HG03095 (cell line): ENCODE results near the gene ACMSD.
"Not testable (repeated sequence)": the region's sequence is repeated elsewhere in the genome, so short reads cannot be mapped to it uniquely, and the experiment has no call there.

ENCODE experiments used
- ATAC-seq: cut with Tn5 transposase; IDR thresholded peaks from one replicate; pipeline ENCODE4 v1.9.1; 2021; ENCODE audit warnings: moderate library complexity; ENCODE audit not compliant: unreplicated experiment

The ACMSD gene

GRCh38 chr2:134847582-134847981 lies 9.2 kb downstream of the ACMSD start:
- ATAC-seq, result not testable (repeated sequence)

GRCh38 chr2:134852518-134852917 lies 14.1 kb downstream of the ACMSD start:
- ATAC-seq, result no peak

DNA sequence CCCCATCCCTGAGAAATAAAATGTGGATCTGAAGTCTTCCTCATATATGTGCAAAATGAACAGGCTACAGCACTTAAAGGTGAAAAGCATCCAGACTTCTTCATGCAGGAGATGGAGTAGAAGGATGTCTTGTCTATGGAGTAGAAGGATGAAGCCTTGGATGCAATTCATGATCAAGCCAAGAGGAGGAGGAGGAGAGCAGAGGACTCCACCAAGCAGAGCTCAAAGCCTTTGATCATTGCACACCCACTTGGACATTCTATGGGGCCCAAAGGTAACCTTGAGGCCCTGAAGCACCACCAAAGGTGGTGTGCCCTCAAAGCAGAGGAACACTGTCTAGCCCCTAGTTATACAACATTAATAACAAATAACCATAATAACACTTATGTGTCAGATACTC lies 17.3 kb downstream of the ACMSD start:
- ATAC-seq, result no peak

DNA sequence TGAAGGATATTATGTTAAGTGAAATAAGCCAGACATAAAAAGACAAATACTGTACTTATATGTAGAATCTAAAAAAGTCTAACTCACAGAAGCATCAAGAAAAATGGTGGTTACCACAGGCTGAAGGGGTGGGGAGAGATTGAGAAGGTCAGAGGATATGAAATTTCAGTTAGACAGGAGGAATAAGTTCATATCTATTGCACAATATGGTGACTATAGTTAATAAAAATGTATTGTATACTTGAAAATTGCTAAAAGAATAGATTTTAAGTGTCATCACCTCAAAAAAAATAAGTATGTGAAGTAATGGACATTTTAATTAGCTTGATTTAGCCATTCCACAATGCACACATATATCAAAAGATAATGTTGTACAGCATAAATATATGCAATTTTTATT lies 19.8 kb downstream of the ACMSD start:
- no peak for ATAC-seq

GRCh38 chr2:134861173-134861572 lies 22.8 kb downstream of the ACMSD start:
- ATAC-seq, result no peak

- ATAC-seq, result no peak
These were observed 23.7 kb downstream of the ACMSD start for GRCh38 chr2:134862069-134862468.

DNA sequence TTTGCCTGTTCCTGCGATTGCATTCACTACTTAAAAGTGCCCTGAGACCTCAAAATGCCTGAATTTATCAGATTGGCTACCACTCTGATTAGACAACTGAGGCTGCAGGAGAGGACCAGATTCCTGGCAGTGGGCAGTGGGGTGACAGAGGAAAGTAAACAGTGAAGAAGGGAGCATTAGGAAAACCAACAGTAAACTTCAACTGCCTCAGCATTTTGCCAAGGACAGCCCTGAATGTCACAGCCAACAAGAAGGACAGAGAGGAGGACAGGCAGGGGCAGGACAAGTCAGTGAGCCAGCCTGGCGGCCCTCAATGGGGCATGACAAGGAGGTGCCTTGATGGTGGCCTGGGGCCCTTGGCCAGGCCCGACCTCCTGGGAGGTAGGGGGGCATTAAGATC lies 24.3 kb downstream of the ACMSD start:
- ATAC-seq, result no peak

- no peak for ATAC-seq
These were observed 25.0 kb downstream of the ACMSD start for GRCh38 chr2:134863446-134863845.

GRCh38 chr2:134865067-134865787 lies 26.8 kb downstream of the ACMSD start:
- ATAC-seq, result no peak

DNA sequence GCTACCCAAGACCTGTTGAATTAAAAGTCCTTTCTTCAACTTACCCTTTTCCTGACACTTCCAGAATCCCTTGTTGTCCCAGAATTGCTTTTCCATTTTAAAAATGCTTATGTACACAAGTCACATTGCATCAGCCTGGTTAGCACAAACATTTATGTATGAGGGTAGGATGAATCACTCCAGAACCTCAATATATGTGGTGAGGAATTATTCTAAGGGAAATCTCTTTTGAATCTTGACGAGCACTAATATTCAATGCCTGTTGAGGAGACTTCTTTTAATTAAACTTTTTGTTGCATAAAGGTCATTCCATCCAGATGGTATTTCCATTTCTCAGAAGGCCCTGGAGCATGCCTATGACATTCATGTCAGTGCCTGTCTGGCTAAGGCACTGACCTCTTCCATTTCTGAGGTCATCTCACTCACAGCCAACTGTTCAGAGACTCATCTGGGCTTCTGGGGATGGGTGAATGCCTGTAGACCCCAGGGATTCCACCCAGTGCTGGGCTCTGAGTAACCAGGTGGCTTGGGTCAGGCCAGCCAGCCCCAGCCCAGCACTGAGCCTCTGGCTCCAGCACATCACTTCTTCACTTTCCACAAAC lies 28.2 kb downstream of the ACMSD start:
- no peak for ATAC-seq

DNA sequence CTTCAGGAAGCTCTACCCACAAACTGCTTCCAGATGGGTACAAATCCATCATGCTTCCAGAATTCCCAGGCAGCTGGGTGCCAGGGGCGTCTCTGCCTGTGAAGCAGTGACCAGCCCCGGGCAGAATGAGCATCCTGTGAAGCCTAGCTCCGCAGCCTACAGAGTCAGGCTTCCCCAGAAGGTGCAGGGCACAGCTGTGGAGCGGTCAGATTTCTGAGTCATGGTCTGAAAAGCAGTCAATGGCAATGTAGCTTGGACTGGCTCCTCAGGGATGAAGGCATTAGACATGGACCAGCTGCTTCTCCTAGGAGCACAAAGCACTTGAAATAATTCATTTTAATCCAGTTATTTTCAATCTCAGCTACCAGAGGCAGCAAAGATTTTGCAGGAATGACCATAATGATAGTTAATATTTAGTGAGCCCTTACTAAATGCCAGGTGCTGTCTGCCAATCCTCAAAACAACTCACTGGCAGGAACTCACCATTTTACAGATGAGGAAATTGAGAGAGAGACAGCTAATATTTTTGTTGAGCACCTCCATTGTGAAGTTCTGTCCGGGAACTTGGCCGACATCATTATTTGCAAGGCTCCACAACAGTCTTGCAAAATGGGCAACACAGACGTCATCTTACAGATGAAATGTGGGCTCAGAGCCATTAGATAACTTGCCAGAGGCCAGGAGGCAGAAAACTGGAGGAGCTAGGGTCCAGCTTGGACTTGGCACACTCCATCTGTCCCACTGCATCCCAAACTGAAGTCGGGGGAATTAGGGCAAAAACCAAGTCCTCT lies 31.7 kb downstream of the ACMSD start:
- ATAC-seq, result no peak

DNA sequence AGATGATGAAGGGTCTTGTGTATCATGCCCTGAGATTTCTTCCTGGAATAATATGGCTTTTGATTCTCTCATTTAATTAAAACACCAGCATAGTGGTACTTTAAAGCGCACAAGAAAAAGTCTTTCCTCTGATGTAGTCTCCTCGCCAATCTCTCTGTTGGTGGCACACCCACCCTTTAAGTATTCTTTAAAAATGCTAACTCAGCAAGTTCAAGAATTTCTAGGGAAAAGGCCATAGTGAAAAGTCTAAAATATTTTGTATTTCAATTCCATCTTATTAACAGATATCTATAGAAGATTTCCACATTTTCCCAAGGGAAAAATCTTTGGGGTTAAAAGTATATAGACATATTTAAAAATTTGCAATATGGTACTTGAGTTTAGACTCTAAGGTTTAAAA lies 34.7 kb downstream of the ACMSD start:
- no peak for ATAC-seq

DNA sequence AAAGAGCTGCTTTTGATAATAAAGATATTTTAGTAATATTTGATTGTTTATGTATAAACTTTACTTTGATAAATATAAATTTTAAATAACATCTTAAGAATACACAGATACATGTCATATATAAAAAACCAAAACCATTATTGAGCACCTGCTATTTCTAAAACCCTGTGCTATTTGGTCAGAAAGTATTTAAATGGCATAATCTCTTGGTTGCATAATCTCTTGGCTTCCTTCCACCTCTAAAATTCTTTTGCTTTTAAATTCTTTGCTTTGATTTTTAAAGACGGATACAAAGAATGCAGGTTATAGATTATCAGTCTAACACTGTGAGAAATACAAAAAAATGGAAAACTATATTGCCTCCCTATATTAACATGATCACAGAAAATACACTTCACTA lies 36.9 kb downstream of the ACMSD start:
- ATAC-seq, result no peak

- no peak for ATAC-seq
These were observed 44.4 kb downstream of the ACMSD start for GRCh38 chr2:134882773-134883172.

DNA sequence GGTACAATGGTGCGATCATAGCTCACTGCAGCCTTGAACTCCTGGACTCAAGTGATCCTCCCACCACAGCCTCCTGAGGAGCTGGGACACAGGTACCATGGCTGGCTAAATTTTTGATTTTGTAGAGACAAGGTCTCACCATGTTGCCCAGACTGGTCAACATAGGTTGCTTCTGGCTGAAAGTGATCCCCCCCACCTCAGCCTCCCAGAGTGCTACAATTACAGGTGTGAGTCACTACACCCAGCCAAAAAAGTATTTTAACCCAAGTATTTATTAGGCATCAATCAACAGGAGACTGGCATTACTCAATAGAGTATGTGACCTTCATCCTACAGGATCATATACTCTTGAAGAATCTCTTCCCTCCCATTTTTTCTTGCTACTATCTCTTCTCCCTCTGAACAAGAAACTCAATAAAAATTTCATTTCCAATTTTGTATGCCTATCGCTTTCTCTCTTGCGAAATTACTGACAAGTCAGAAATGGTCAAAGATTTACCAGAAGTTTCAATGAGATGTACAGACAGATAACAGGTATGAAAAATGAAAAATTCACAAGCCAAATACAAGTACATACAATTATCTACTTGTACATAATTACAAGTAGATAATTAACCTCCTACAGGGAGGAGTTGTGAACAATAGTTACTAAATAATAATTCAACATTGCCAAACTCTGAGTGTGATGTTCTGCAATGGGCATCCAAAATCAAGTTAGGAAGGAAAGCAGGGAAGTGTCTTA lies 45.3 kb downstream of the ACMSD start:
- no peak for ATAC-seq

DNA sequence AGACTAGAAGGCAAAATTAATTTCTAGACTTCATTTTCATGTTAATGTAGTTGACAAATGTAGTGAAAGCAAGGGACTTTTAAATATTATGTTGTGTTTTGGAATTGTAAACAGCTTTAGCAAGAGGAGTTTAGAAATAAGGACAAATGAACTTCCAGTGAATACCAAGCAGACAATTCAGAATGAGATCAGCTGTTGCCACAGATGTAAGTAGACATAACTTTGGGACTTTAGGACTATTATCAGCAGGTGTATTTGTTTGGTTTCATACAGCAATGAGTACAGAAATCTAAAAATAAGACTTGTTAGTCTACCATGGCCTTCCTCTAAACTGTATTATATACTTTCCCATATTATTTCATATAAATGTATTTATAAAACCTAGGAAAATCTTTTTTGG lies 46.0 kb downstream of the ACMSD start:
- ATAC-seq, result no peak

DNA sequence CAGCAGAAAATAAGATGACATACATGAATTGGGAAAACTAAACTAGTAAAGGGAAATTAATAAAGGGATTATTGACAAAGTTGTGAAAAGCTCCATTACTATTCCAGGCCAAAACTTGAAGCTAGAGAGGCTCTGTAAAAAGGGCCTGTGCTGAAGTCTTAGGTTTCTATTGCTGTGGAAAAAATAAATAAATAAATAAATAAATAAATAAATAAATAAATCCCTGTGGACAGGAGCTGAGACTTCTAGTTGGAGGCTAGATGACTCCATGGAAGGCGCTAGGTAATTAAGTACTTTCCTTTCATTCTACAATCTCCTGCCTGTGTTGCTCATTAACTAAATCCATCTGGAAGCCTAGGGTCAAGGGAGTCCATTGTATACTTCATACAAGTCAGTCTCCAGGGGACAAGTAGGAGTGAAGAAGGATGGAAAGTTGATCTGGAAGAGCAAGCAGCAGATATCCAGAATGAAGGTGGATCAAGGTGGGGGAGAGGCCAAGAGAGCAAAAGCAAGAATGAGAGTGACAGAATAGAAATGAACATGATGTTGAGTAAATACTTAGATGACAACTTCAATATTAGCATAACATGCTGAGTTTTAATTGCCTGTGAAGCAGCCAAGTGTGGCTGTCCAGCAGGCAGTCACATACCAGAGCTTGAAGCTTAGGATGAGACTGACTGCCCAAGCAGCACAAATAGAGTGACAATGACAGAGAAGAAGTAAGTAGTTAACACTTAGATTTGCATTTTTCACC lies 54.0 kb downstream of the ACMSD start:
- ATAC-seq, result no peak

DNA sequence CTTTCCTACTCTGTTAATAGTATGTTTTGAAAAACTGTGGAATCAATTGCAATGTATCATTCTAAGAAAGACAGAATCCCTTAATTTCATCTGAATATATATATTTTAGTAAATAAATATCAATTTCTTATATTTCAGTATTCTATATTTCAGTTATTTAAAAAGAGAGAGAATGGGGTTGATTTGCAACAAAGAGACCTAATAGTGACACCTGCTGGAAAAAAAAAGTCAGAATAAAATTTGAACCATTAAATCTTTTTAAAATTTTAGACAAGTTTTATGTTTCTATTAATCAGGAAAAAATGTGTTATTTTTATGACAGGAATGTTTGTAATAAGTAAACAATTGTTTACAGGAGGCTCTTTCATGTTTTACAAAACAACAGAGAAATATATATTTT lies 59.5 kb downstream of the ACMSD start:
- ATAC-seq, result no peak

DNA sequence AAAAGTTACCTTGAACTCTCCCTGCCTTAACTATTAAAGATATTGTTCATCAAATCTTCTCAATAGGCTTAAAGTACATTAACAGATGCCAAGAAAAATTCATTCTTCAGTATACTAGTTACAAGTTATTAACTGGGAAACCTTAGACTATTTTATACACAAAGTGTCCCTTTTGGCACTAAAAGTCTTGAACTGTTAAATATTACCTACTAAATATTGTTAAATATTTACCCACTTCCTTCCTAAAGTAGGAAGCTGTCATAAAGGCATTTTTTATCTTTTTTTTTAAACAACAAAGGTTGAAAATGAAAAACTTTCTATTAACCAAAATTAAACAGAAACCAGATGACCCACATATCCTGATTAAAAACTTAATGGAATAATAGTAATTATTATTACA lies 60.8 kb downstream of the ACMSD start:
- no peak for ATAC-seq

GRCh38 chr2:134900151-134900550 lies 61.7 kb downstream of the ACMSD start:
- ATAC-seq, result no peak

DNA sequence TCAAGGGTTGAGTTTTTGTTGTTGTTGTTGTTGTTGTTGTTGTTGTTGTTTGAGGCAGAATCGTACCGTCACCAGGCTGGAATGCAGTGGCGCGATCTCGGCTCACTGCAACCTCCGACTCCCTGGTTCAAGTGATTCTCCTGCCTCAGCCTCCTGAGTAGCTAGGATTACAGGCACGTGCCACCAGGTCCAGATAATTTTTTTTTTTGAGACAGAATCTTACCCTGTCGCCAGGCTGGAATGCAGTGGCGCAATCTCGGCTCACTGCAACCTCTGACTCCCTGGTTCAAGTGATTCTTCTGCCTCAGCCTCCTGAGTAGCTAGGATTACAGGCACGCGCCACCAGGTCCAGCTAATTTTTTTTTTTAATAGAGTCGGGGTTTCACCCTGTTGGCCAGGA lies 65.3 kb downstream of the ACMSD start:
- not testable (repeated sequence) for ATAC-seq
